Trophoblast cell (in vitro differentiated cells and primary cell): Measurements from ENCODE around the gene NT5DC3.
A peak's percentile ranks its signal among the peaks of the same experiment; 100 is the strongest.

Experiments used
- DNase-seq, 2 donors: peaks; one replicate each; pipeline ENCODE4 v3.0.0-alpha.2; 2016
- H2AFZ ChIP-seq: 2 replicates; pipeline ENCODE4 v1.6.1; 2013; ENCODE audit warnings: low read length, moderate library complexity, mild to moderate bottlenecking; ENCODE audit not compliant: insufficient read depth, poor library complexity
- H2AK5ac ChIP-seq: 2 replicates; pipeline ENCODE4 v1.6.1; 2013; ENCODE audit warnings: mild to moderate bottlenecking, low read length
- H2BK120ac ChIP-seq: 2 replicates; pipeline ENCODE4 v1.6.1; 2013; ENCODE audit warnings: low read length, mild to moderate bottlenecking, moderate library complexity; ENCODE audit not compliant: insufficient read depth, poor library complexity
- H2BK12ac ChIP-seq: 2 replicates; pipeline ENCODE4 v1.6.1; 2013; ENCODE audit warnings: mild to moderate bottlenecking, low read length, moderate library complexity
- H2BK5ac ChIP-seq: 2 replicates; pipeline ENCODE4 v1.6.1; 2013; ENCODE audit warnings: low read length, low read depth, moderate library complexity, mild to moderate bottlenecking; ENCODE audit not compliant: poor library complexity
- H3K14ac ChIP-seq: 2 replicates; pipeline ENCODE4 v1.6.1; 2013; ENCODE audit warnings: mild to moderate bottlenecking, low read length
- H3K18ac ChIP-seq: 2 replicates; pipeline ENCODE4 v1.6.1; 2013; ENCODE audit warnings: mild to moderate bottlenecking, low read length
- H3K23ac ChIP-seq: 2 replicates; pipeline ENCODE4 v1.6.1; 2013; ENCODE audit warnings: low read length
- H3K27ac ChIP-seq: 2 replicates; pipeline ENCODE4 v1.5.1; 2013; ENCODE audit warnings: low read depth, mild to moderate bottlenecking, inconsistent platforms, low read length, moderate library complexity
- H3K27me3 ChIP-seq: 2 replicates; pipeline ENCODE4 v1.6.1; 2013; ENCODE audit warnings: inconsistent platforms, mild to moderate bottlenecking, low read length, moderate library complexity; ENCODE audit not compliant: insufficient read depth
- H3K36me3 ChIP-seq, 2 experiments: 1 replicate in 1 of 2; 2 replicates in 1 of 2; pipeline ENCODE4 v1.6.1; 2013; ENCODE audit warnings: low read length in 2 of 2, mild to moderate bottlenecking in 2 of 2, moderate library complexity in 1 of 2; ENCODE audit not compliant: insufficient read depth in 2 of 2, control insufficient read depth in 1 of 2
- H3K4ac ChIP-seq: 2 replicates; pipeline ENCODE4 v1.6.1; 2013; ENCODE audit warnings: low read depth, mild to moderate bottlenecking, low read length, moderate library complexity
- H3K4me1 ChIP-seq, 2 experiments: 1 replicate in 1 of 2; 2 replicates in 1 of 2; pipeline ENCODE4 v1.6.1; 2013; ENCODE audit warnings: low read length in 2 of 2, mild to moderate bottlenecking in 2 of 2, moderate library complexity in 1 of 2; ENCODE audit not compliant: insufficient read depth in 2 of 2, control insufficient read depth in 1 of 2
- H3K4me2 ChIP-seq: 2 replicates; pipeline ENCODE4 v1.6.1; 2013; ENCODE audit warnings: inconsistent platforms, mild to moderate bottlenecking, low read length, moderate library complexity
- H3K4me3 ChIP-seq: 2 replicates; pipeline ENCODE4 v1.5.1; 2013; ENCODE audit warnings: mild to moderate bottlenecking, low read depth, low read length, inconsistent platforms
- H3K79me1 ChIP-seq: one replicate; pipeline ENCODE4 v1.6.1; 2013; ENCODE audit warnings: low read length
- H3K79me2 ChIP-seq: 2 replicates; pipeline ENCODE4 v1.6.1; 2013; ENCODE audit warnings: low read length, mild to moderate bottlenecking; ENCODE audit not compliant: control insufficient read depth, insufficient read depth, poor library complexity
- H3K9ac ChIP-seq: 2 replicates; pipeline ENCODE4 v1.6.1; 2013; ENCODE audit warnings: mild to moderate bottlenecking, low read length
- H3K9me3 ChIP-seq: 2 replicates; pipeline ENCODE4 v1.6.1; 2013; ENCODE audit warnings: low read depth, mild to moderate bottlenecking, control low read depth, inconsistent platforms, low read length; ENCODE audit not compliant: insufficient read depth
- H4K12ac ChIP-seq: 2 replicates; pipeline ENCODE4 v1.6.1; 2013; ENCODE audit warnings: low read depth, mild to moderate bottlenecking, low read length, moderate library complexity
- H4K8ac ChIP-seq: 2 replicates; pipeline ENCODE4 v1.6.1; 2013; ENCODE audit warnings: low read depth, mild to moderate bottlenecking, low read length, moderate library complexity
- H4K91ac ChIP-seq: one replicate; pipeline ENCODE4 v1.6.1; 2013; ENCODE audit warnings: low read depth, mild to moderate bottlenecking, low read length, moderate library complexity
- WGBS: extraction: QIAGEN DNeasy Blood & Tissue Kit; methylation state at CpG from one replicate; pipeline ENCODE4 v1.1.7; 2013; ENCODE audit warnings: missing lambda C conversion rate; ENCODE audit not compliant: insufficient read length, insufficient coverage; ENCODE audit errors: extremely low coverage; 5-methylcytosine and 5-hydroxymethylcytosine counted together

The NT5DC3 gene

DNA sequence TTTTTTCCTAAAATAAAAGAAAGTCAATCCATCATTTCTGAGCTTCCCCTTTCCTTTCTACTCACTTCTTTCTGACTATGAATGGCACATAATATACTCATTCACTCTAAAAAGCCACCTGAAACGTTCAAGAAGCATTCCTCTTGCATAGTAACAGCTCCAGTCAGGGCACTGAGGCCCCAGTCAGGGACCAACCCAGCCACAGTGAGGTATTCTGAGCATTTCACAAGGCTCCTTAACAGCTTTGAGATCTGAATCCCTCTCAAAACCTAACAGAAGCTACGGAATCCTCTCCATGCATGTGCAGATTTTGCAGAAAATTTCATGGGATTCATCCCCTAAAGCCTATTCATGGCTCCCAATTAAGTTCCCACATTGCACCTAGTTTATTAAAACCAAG, 23.2 kb downstream of the NT5DC3 start:
- no CpG with 5 or more reads among the region's 2 CpGs for WGBS

DNA sequence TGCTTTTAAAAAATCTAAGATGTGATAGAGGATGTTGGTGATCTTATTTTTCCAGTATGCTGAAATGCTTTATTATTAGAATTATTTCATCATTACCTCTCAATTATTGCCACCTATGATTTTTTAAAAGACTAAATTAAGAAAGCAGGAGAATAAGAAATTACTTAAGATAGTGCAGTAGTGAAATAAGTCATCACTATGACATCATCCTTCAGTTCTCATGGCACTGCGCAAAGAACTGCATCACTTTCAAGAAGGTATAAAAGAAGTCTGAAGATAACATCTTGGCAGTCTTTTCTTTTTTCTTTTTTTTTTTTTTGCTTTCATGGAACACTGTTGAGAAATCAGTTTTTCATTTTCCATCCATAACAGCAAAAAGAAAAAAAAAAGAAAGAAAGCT, 24.4 kb downstream of the NT5DC3 start:
- no peaks in the 10 kb centered on the region for H3K27me3 ChIP-seq
- H4K91ac ChIP-seq = no peak overlapping the region
- no peak overlapping the region for H2BK5ac ChIP-seq
- WGBS = no CpG with 5 or more reads among the region's 1 CpG
- H3K23ac ChIP-seq = no peak overlapping the region
- no peak overlapping the region for H4K12ac ChIP-seq
- no peak overlapping the region for H2BK12ac ChIP-seq
- H3K4me1 ChIP-seq = no peaks in the 10 kb centered on the region
- no peak overlapping the region for H3K4ac ChIP-seq
- H3K14ac ChIP-seq = no peak overlapping the region
- no peak for DNase-seq
- no peak overlapping the region for H3K18ac ChIP-seq
- H2AK5ac ChIP-seq = no peak overlapping the region
- H4K8ac ChIP-seq = no peak overlapping the region
- H3K79me2 ChIP-seq = no peaks in the 10 kb centered on the region
- H2AFZ ChIP-seq = no peak overlapping the region
- H3K9me3 ChIP-seq = peaks cover 3% of the 10 kb centered on the region
- H3K9ac ChIP-seq = no peak overlapping the region
- H3K27ac ChIP-seq = no peak overlapping the region
- no peak overlapping the region for H3K4me2 ChIP-seq
- H2BK120ac ChIP-seq = no peak overlapping the region
- H3K4me3 ChIP-seq = no peak overlapping the region
- no peaks in the 10 kb centered on the region for H3K79me1 ChIP-seq
- peaks cover 0 to 7% of the 10 kb centered on the region in 2 experiments for H3K36me3 ChIP-seq

More for the DNA sequence above, 23.2 kb downstream of the NT5DC3 start:
- no peak overlapping the region for H3K23ac ChIP-seq
- peak; percentile 59 to 80 for DNase-seq
- peaks cover 3% of the 10 kb centered on the region for H3K9me3 ChIP-seq
- no peaks in the 10 kb centered on the region for H3K79me1 ChIP-seq
- H4K91ac ChIP-seq = no peak overlapping the region
- H4K12ac ChIP-seq = no peak overlapping the region
- no peak overlapping the region for H2BK12ac ChIP-seq
- no peak overlapping the region for H3K18ac ChIP-seq
- no peak overlapping the region for H2AK5ac ChIP-seq
- no peaks in the 10 kb centered on the region for H3K4me1 ChIP-seq
- peaks cover 0 to 7% of the 10 kb centered on the region in 2 experiments for H3K36me3 ChIP-seq
- H3K27ac ChIP-seq = no peak overlapping the region
- H2BK120ac ChIP-seq = no peak overlapping the region
- no peak overlapping the region for H2BK5ac ChIP-seq
- no peak overlapping the region for H3K4me2 ChIP-seq
- H3K14ac ChIP-seq = no peak overlapping the region
- H4K8ac ChIP-seq = no peak overlapping the region
- no peak overlapping the region for H2AFZ ChIP-seq
- H3K4me3 ChIP-seq = no peak overlapping the region
- no peak overlapping the region for H3K9ac ChIP-seq
- H3K27me3 ChIP-seq = no peaks in the 10 kb centered on the region
- H3K79me2 ChIP-seq = no peaks in the 10 kb centered on the region
- H3K4ac ChIP-seq = no peak overlapping the region

DNA sequence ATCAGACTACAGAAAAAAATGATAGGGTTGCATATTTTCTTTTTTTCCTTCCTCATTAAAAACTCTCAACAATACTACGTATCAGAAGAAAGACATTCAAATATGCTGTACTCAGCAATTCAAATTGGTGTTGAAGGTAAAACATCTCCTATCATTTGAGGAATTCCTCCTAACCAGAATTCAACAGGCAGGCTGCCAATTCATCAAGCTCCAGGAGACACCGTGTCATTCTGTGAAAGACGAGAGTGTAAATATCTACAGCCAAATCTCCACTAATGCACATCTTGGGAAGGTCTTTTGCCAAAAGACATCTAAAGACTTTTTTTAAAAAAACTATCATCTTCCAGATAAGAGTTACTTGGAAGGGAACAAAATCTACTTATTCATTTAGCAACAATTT, 26.6 kb downstream of the NT5DC3 start:
- no peak overlapping the region for H3K4me2 ChIP-seq
- no peak overlapping the region for H2AFZ ChIP-seq
- no peak overlapping the region for H3K4me3 ChIP-seq
- H3K27ac ChIP-seq = no peak overlapping the region
- no peak overlapping the region for H3K4ac ChIP-seq
- no peak overlapping the region for H3K18ac ChIP-seq
- H3K23ac ChIP-seq = no peak overlapping the region
- no peaks in the 10 kb centered on the region for H3K9me3 ChIP-seq
- no peak for DNase-seq
- H3K27me3 ChIP-seq = no peaks in the 10 kb centered on the region
- H3K9ac ChIP-seq = no peak overlapping the region
- H4K8ac ChIP-seq = no peak overlapping the region
- no peak overlapping the region for H4K12ac ChIP-seq
- H3K36me3 ChIP-seq = peaks cover 0 to 9% of the 10 kb centered on the region in 2 experiments
- no peaks in the 10 kb centered on the region for H3K79me2 ChIP-seq
- H3K4me1 ChIP-seq = no peaks in the 10 kb centered on the region
- H4K91ac ChIP-seq = no peak overlapping the region
- no CpG with 5 or more reads among the region's 3 CpGs for WGBS
- H3K14ac ChIP-seq = no peak overlapping the region
- no peak overlapping the region for H2BK120ac ChIP-seq
- no peak overlapping the region for H2BK12ac ChIP-seq
- H2AK5ac ChIP-seq = no peak overlapping the region
- H2BK5ac ChIP-seq = no peak overlapping the region
- H3K79me1 ChIP-seq = no peaks in the 10 kb centered on the region

DNA sequence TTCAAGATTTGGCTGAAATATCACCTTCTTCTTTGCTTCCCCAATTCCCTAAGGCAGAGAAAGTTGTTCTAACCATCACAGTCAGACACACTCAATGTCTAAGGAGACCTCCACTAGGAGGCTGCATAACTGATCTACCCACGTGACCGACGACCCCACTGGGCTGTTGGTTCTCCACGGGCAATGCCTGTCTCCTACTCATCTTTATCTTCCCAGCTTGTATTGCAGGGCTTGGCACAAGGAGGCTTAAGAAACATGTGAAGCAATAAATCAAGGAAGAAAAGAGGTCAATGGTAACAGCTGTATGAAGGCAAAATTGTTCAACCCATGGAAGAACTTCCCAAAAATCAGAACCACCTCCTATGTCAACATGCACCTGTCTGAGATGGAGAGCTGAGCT, 27.1 kb downstream of the NT5DC3 start:
- no peaks in the 10 kb centered on the region for H3K4me1 ChIP-seq
- no peak overlapping the region for H4K91ac ChIP-seq
- WGBS = no CpG with 5 or more reads among the region's 4 CpGs
- no peaks in the 10 kb centered on the region for H3K79me1 ChIP-seq
- H3K79me2 ChIP-seq = no peaks in the 10 kb centered on the region
- no peak overlapping the region for H3K18ac ChIP-seq
- H4K8ac ChIP-seq = no peak overlapping the region
- DNase-seq = no peak
- peaks cover 0 to 9% of the 10 kb centered on the region in 2 experiments for H3K36me3 ChIP-seq
- no peak overlapping the region for H3K23ac ChIP-seq
- no peaks in the 10 kb centered on the region for H3K9me3 ChIP-seq
- H2BK12ac ChIP-seq = no peak overlapping the region
- no peak overlapping the region for H3K4me2 ChIP-seq
- no peak overlapping the region for H3K27ac ChIP-seq
- no peaks in the 10 kb centered on the region for H3K27me3 ChIP-seq
- H3K9ac ChIP-seq = no peak overlapping the region
- H2BK5ac ChIP-seq = no peak overlapping the region
- H2BK120ac ChIP-seq = no peak overlapping the region
- no peak overlapping the region for H2AK5ac ChIP-seq
- H4K12ac ChIP-seq = no peak overlapping the region
- no peak overlapping the region for H3K4ac ChIP-seq
- H3K4me3 ChIP-seq = no peak overlapping the region
- H2AFZ ChIP-seq = no peak overlapping the region
- H3K14ac ChIP-seq = no peak overlapping the region
